GM19397 (cell line): ENCODE data around the gene CDH4.

Source experiments
- ATAC-seq: cut with Tn5 transposase; IDR thresholded peaks from one replicate; pipeline ENCODE4 v1.9.1; 2021; ENCODE audit warnings: mild to moderate bottlenecking, moderate library complexity; ENCODE audit not compliant: unreplicated experiment

The CDH4 gene

DNA sequence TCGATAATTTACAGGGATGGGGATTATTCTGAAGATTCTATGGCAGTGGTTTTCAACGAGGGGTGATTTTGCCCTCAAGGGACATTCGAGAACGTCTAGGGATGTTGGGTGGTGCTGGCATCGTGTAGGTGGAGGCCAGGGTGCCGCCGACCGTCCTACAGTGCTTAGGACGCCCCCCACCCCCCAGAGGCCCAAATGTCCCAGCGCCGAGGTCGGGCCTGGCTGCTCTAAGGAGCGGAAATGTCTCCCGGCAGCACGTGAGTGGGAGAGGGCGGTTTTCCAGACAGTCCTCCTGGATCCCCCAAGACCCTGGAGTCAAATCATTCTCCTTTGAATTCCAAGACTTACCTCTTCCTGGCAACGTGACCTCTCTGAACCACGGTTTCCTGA, 101.9 kb downstream of the CDH4 start:
- ATAC-seq: no peak

DNA sequence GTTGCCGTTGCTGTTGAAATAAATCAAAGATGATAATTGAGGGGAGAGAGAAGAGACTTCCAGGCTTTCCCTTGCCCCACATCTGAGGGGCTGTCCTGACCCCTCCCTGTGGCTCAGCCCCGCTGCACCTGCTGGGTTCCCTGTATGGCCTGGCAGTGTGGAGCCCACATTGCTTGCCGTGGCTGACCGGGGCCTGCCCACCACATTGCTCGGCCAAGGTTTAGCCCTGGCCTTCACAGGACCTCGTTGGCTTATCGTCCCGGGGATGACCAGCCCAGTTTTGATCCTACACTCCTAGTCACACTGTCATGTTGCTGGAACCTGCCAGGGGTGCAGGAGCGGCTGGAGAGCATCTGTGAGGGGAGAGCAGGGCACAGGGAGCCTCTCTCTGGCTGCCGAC, 102.4 kb downstream of the CDH4 start:
- ATAC-seq: no peak

DNA sequence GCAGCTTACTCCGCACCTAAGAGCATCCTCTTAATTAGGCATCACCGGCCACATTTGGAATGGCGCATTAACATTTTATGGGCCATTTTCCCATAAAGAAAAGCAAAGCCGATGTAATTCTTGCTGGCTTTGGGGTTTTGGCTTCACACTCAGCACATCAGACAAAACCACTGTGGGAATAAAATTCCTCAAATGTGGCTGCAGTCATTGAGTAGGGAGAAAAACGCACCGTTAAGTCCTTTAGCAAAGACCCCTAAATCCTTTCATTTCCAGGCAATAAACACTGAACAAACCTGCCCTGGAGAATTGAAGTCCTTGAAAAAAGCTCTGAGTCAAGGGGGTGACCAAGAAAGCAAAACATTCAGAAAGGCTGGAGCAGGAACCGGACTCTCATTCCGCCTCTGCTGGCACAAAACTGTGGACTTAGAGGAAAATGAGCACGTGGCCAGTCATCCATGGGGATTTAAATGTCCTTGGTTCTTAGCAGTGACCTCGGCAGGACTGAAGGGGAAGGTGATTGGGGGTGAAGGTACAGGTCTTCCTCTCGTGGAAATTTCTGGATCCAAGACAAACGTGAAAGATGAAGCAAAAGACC, 102.9 kb downstream of the CDH4 start:
- no peak for ATAC-seq

DNA sequence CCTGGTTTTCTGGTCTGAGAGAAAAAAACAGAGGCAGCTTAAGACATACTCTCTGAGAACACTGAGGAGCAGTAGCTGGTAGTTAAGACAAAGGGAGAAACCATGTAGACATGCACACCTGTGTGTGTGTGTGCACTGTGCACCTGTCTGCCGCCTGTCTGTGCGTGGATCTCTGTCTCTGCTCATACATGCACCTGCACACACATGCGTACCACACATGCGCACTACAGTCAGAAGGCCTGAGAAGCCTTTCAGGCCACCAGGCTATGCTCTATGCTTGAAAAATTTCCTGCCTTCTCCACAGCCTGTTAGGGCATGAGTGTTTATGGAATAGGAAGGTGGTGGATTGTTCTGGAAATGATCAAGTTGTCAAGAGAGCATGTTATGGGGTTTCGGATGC, 103.5 kb downstream of the CDH4 start:
- no peak for ATAC-seq

DNA sequence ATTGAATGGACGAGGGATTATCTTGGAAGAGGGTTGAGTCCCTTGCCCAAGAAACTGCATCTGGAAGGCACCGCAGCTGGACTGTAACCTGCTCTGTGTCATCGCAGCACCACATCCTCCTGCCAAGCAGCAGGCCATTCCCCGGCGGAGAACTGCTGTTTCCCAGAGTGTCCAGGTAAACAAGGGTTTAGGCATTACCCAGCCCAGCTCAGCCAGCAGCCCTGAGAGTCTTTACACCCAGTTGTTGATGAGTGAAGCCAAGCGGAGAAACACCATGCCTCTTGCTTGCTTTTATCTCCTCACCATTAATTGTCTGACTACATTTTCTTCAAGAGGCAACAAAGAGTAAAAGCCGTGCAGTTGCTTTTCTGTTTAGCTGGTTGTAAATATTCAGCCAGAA, 104.1 kb downstream of the CDH4 start:
- no peak for ATAC-seq

DNA sequence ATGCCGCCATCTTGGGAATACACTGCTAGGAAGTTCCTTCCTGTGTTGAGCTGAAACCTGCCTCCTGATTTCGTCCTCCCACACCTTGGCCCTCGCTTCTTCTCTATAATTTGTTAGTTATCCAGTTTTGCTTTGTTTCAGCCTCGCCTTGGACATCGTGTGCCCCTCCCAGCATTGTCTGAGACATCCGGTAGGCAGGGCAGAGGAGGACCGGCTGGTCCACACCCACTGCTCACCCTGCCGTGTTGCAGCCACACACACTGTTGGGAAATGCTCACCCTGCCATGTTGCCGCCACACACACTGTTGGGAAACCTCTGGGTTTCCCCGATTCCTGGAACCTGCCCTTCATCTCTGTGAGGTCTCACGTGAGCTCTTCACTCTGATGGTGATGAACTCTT, 105.1 kb downstream of the CDH4 start:
- no peak for ATAC-seq

DNA sequence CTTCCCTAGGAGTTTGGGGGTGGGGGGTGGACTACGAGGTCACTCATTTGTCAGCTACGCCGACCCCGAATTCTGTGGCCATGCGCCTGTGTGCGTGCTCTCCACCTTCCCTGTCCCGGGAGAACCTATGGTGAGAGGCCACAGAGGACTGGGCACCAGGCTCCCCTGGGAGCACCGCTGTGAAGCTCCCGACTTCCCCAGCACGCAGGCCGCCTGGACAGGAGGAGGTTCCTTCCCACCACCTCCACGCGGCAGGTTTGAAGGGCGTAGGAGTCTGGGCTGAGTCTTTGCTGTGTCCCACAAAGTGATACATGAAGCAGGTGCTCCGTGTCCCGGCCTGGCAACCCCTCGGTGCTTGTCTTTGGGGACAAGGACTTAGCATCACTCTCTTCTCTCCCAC, 107.2 kb downstream of the CDH4 start:
- ATAC-seq: no peak

DNA sequence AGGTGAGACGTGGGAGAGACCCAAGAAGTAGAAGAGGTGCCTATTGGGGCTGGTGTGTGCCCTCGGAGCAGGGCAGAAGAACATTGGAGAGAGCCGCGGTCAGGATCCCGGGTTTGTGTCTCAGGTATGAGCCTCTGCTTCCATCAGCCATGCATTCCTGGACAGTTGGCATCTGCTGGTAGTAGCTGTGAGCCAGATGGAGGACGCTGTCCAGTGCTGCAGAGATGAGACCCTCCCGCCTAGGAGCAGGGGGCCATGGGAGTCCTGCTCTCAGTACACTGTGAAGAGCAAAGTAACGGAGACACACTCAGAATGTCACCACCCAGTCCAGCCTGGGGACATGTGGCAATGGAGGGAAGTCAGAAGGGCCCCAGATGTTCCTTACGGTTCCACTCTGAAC, 108.2 kb downstream of the CDH4 start:
- ATAC-seq: no peak

DNA sequence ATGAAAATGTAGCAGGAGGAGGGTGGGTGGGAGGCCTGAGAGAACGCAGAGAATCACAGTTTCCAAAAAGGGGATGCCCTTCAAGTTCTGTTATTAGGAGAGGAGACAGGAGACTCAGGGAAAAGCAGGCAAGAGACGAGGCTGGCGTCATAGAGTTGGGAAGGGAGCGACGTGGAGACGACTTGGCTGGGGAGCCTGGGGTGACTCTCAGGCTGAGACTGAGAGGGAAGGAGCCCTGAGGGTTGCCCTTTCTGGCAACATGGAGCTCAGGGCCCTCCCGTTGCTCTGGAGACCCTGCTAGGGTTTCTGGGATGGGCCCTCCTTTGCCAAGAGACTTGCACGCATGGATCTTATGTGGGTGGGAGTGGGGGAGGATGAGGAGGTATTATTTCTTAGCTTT, 108.9 kb downstream of the CDH4 start:
- ATAC-seq: no peak

DNA sequence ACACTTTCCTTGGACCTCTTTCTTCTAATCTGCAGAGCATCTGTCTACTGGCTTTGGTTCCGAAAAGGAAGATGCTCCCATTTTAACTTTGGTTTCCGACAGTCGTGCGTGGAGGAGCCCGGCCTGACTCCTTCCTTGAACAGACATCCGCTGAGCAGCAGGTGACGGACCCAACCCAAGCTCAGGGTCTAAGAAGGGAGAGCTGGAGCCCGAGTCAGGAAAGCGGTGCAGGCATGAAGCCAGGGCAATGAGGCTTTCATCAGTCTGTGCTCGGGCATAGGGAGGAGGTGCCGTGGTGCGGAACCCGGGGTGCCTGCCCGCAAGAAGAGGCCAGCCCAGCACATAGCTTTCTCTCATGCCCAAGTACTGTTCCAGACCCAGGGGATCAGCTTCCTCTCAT, 109.4 kb downstream of the CDH4 start:
- no peak for ATAC-seq

DNA sequence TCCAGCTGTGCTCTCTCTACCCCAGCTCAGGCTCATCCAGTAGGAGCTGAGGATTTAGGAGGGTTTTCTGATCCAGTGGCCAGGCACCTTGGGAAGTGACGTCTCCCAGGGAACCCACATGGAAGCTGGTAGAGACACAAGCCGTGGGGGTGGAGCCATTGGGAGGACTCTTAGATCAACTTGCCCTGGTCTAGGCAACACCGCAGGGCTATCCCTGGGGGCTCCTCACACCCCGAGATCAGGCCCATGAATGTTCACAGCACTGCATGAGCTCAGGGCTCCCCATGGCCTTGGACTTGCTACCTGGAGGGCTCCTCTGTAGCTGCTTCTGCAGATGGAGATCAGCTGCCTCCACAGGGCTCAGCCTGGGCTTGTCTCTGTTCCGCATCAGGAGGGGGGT, 112.1 kb downstream of the CDH4 start:
- no peak for ATAC-seq

DNA sequence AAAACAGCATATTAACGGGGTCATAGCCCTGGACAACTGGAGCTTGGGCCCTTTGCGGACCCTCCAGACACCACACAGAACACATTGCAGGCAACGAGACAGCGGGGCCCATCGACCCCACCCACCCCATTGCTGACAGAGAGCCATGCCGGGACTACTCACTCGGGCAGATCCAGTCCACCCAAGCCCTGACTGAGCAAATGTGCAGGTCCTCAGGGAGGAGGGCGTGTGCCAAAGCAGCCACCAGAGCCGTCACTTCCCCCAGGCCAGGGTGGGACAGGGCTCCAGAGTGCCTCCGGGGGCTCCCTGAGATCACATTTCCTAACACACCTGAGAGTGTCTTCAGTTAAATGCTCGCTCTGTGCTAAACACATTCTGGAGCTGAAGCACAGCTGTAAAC, 114.9 kb downstream of the CDH4 start:
- no peak for ATAC-seq

DNA sequence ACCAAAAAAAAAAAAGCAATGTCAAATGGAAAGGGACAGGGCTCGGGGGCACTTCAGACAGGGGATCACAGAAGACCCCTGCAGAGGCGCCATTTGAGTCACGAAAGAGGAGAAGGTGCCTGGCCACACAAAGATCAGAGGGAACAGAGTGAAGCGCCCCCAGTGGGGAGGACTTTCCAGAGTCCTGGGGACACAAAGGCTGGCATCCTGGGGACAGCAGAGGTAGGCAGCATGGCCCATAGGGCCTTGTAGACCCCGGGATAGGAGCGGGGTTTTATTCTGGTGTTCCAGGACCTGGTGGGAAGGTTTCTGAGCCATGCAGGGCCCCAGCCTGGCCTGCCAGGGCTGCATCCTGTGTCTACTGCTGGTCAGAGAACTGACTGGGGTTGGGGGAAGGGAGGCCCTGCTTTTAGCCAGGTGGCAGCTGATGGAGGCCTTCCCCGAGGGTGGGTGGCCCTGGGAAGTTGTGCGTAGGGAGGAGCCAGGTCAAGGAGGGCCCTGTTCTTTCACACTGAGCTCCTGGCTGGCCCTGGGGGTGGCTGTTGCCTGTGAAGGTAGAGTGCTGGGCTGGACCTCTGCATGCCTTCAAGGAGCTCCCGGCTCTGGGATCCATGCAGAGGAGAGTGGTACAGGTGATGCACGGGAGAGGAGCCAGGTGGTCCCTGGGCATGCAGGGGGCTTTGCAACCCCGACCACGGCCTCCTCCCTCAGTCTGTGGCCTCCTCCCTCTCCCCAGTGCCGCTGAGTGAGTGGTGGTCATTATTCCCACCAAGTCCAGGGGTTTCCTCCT, 117.9 kb downstream of the CDH4 start:
- no peak for ATAC-seq

DNA sequence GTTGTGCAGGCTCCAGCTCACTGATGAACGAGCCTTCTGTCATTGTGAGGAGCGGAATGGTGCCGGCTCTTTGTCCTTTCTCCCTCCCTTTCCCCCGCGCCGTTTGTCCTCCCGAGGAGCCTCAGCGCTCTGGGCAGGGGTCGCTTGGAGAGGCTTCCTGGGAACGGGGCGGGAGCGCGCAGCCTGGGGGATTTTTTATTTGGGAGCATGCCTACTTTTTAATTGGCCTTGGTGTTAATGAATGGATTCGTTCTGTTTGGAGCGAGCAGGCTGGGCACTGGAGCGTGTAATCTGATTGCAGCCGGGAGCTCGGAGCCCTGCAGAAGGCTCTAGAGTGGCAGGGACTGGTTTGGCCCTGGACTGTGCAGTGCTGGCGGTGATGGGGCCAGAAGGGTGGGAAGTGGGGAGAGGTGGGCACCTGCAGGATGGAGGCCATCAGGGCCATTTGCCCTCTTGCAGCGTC, 118.8 kb downstream of the CDH4 start:
- ATAC-seq: no peak

DNA sequence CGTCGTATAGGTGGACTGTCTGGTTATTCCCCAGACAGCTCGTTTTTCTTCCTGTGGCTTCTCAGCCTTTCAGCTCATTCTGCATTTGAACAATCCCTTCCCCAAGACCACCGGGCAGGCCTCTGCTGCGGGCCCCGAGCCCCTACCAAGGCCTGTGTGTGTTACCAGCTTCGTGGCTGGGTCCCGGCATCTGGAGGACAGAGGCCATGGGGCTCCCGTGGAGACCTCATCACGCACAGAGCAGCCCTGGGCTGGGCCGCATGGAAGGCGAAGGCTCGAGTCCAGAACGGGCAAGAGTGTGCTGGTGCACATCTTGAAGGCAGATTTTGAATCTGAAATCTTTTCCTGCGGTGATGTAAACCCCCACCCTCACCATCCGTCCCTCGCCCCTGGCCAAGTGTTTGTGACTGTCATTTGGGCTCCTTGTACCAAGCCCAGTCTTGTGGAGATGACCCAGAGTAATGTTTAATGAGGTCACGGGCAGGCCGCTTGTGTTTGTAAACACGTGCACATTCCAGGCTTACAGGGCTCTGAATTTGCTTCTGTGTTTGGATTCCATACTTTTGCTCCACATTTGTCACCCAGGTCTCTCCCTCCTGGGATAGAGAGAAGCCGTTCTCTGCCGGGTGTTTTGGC, 119.6 kb downstream of the CDH4 start:
- ATAC-seq: no peak

DNA sequence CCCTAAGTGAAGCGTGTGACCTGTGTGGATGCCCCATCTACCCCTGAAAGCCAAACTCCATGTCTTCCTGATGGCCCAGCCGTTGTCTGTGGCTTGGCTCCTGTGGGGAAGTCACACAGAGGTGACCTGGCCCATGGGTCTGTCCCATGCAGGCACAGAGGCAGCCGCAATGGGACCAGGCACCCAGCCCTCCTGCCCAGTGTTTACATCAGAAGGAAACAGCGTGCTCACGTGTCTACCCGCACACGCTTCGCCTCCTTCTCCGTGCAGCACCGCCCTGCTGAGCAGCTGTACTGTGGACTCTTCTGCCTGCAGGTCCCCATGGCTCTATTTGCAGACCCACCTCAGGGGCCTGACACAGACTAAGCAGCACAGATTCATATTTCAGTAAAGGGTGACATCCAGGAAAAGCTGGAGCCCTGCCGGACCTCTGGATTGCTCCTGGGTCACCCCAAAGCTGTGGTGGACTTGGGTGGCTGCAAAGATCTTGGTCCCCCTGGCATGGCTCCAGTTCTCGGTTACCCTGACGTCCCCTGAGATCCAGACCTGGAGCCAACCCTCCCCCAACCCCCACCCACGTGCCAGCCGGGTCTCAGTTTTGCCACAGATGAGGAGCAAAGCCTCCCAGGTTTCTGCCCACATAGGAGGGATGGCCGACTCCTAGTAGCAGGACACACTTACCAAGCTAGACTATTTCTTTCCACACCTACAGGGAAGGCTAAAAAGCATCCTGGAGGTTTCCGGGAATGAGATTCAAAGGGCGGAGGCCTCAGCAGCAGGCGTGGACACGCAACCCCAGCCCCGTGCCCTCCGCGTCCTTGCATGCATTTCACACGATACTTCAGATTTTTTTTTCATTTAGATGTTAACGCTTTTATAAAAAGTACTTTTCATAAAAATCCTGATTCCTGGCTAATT, 120.3 kb downstream of the CDH4 start:
- ATAC-seq: no peak

DNA sequence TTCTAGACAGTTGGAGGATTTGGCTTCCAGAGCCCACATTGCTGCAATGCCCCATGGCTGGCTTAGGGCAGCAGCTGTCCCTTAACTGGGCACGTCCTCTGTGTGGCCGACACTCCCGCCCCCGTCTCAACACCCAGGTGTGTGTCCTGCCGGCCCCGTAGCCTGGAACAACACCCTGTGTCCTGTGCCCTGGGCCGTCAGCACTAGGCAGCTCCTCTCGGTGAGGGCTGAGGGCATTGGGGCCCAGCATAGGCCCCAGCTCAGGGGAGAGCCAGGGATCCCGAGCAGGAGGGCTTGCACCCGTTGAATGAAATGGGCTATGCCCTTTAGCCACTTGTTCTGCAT, 121.0 kb downstream of the CDH4 start:
- ATAC-seq: no peak

DNA sequence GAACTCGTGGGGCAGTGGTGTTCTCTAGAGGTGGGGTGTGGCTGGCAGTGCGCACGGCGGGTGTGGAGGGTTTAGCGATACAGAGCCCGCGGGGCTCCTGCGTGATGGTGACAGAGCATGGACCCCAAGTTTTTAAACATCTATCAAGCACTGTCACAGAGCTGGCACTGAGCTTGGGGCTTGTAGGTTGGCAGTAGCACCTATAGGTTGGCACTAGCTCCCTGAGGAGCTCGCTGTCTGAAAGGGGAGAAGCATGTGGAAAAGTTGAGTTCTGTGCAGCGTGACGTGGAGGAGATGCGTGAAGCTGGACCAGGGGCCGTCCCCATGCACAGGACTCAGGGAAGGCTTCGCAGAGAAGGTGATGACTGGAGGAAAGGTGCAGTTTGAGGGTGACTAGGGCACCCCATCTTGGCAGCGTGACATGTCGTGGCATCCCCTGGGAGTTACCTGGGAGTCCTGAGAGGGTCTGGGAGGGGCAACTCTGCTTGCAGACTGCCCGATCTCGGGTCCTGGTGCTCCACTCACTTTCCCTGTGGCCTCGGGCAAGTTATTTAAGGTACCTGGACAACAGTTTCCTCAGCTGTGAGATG, 122.0 kb downstream of the CDH4 start:
- ATAC-seq: no peak

DNA sequence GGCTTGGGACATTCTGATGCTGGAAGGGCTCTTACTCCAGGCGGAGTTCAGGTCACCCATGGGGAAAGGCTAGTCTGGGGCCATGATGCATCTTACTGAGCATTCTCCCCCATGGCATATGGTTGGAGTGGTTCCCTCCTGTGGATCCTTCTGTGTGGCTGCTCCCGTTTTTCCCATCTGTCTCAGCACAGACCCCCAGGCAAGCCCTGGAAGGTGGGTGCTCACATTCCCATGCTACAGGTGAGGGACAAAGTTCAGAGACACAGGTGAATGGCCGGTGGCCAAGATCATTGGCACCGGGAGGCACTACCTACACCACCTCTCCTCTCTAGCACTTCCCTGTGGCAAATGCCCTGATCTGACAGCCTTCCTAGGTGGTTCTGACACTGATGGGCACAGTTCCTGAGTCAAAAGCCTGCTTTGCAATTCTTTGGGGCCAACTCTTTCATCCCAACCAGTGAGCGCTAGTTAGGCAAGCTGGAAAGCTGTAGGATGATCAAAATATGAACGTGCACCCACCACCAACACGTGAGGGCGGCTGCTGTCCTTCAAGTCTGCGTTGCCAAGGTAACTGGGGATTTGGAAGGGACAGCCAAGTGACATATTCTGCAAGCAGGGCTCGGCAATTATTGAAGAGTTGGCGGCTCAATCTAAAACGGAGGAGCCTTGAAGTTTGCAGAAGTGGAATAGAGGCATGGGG, 124.6 kb downstream of the CDH4 start:
- ATAC-seq: no peak

DNA sequence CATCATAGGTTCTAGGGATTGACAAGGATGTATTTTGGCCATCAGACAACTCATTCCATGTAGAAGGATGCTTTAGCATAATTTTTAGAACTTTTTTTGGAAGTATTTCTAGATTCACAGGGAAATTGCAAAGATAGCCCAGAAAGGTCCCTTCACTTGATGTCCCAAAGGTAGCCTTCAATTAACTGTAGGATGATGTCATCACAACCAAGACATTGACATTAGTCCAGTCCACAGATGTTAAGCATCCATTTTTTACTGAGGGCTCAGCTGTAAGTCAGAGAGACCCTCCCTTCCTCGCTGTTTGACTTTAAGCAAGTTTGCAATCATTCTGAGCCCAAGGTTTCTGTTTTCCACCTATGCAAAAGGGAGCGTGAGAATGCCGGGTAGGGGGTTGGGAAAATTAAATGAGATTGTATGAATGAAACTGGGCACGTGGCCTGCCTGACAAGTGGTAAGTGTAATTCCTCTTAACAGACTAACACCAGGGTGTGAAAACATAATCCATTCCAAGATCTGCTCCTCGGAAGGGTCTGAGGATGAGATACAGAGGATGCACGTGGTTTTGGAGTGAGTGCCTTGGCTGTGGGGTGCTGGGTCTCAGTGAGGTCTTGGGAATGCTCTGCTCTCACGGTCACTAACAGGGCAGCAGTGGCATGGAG, 126.8 kb downstream of the CDH4 start:
- no peak for ATAC-seq
